GM12878 (cell line): Measurements from ENCODE around the gene TECPR1. TPM values are rescaled to one million over a fixed set of nuclear protein-coding genes. Genes with fewer than 3 reads are reported as not detected.

Source experiments
- ATAC-seq: fragments of 200-7000 bp; cut with Tn5 transposase; 3 replicates; pipeline ENCODE4 v1.9.1; 2020; ENCODE audit warnings: mild to moderate bottlenecking, moderate library complexity
- BruUV-seq: library from RNA; stranded (reverse); fragments of 400-500 nt; replicated peaks from 2 replicates; lab custom pipeline; 2021; lab: Mats Ljungman, UMichigan
- CTCF ChIA-PET: fragments of 300-600 bp; sonication (Branson Sonifier 250); formaldehyde crosslinking; extraction: SDS; loops from one replicate; lab custom pipeline; 2021; ENCODE audit warnings: inconsistent platforms; lab: Yijun Ruan, JAX
- POLR2A ChIA-PET: fragments of 350-600 bp; formaldehyde crosslinking; extraction: SDS; loops from one replicate; lab custom pipeline; 2021; ENCODE audit warnings: inconsistent platforms; lab: Charles Lee
- RAD21 ChIA-PET: fragments of 300-600 bp; sonication (Branson Sonifier 250); formaldehyde crosslinking; loops from one replicate; lab custom pipeline; 2023; ENCODE audit warnings: antibody characterized with exemption; ENCODE audit not compliant: unreplicated experiment; lab: Charles Lee
- SMC1A ChIA-PET: fragments of 300-600 bp; sonication (Branson Sonifier 250); formaldehyde crosslinking; loops from one replicate; lab custom pipeline; 2023; ENCODE audit not compliant: unreplicated experiment, uncharacterized antibody; lab: Charles Lee
- DNase-seq: peaks from one replicate; pipeline ENCODE4 v3.0.0-alpha.2; 2011; ENCODE audit warnings: low read depth, low spot score
- FAIRE-seq: peaks from 3 replicates; lab custom pipeline; 2011; peaks lifted over from hg19 to GRCh38; lab: Jason Lieb, UNC
- H2AFZ ChIP-seq: 2 replicates; pipeline ENCODE4 v1.6.0; 2011; ENCODE audit warnings: low read depth, low read length, control low read depth; ENCODE audit not compliant: control insufficient read depth
- H3K27ac ChIP-seq: 2 replicates; pipeline ENCODE4 v1.5.1; 2011; ENCODE audit warnings: control low read depth; ENCODE audit not compliant: control insufficient read depth, insufficient read depth
- H3K27me3 ChIP-seq, 2 experiments: replicated peaks in 1 of 2; 2 replicates each; pipeline versions ENCODE4 v1.6.0 to v1.6.1; 2011; ENCODE audit warnings: low read length in 1 of 2; ENCODE audit not compliant: control insufficient read depth in 2 of 2, insufficient read depth in 2 of 2
- H3K36me3 ChIP-seq, 2 experiments: 2 replicates each; pipeline ENCODE4 v1.5.1; 2011; ENCODE audit warnings: low read length in 1 of 2; ENCODE audit not compliant: control insufficient read depth in 2 of 2, insufficient read depth in 2 of 2
- H3K4me1 ChIP-seq: 2 replicates; pipeline ENCODE4 v1.6.1; 2011; ENCODE audit warnings: mild to moderate bottlenecking, low read length, moderate library complexity, mixed read lengths; ENCODE audit not compliant: control insufficient read depth, insufficient read depth
- H3K4me2 ChIP-seq: 2 replicates; pipeline ENCODE4 v1.6.0; 2011; ENCODE audit warnings: control low read depth; ENCODE audit not compliant: control insufficient read depth, insufficient read depth
- H3K4me3 ChIP-seq: fragments of 200-600 bp; sonication (generic); 2 replicates; pipeline ENCODE4 v1.5.1; 2016
- H3K79me2 ChIP-seq: 2 replicates; pipeline ENCODE4 v1.6.0; 2011; ENCODE audit warnings: low read length; ENCODE audit not compliant: control insufficient read depth, insufficient read depth
- H3K9ac ChIP-seq: 2 replicates; pipeline ENCODE4 v1.8.0; 2011; ENCODE audit warnings: low read length, control low read depth, mixed read lengths; ENCODE audit not compliant: control insufficient read depth, insufficient read depth
- H3K9me3 ChIP-seq: replicated peaks from 3 replicates; pipeline ENCODE4 v1.5.1; 2011; ENCODE audit warnings: mild to moderate bottlenecking, low read length; ENCODE audit not compliant: control insufficient read depth, insufficient read depth
- H4K20me1 ChIP-seq: 2 replicates; pipeline ENCODE4 v1.6.0; 2011; ENCODE audit not compliant: control insufficient read depth, insufficient read depth
- DPF2 ChIP-seq: fragments of 450-650 bp; IDR thresholded peaks from 2 replicates; pipeline ENCODE4 v1.6.1; 2017; ENCODE audit warnings: mild to moderate bottlenecking
- NFIC ChIP-seq: IDR thresholded peaks from 2 replicates; pipeline ENCODE4 v1.6.1; 2012; ENCODE audit warnings: low read depth, mild to moderate bottlenecking, inconsistent platforms, low read length, moderate library complexity
- SKIL ChIP-seq: fragments of 450-650 bp; IDR thresholded peaks from 2 replicates; pipeline ENCODE4 v1.6.1; 2017; ENCODE audit warnings: mild to moderate bottlenecking, low read depth, inconsistent platforms; ENCODE audit not compliant: poor library complexity, severe bottlenecking
- TCF7 ChIP-seq: IDR thresholded peaks from 2 replicates; pipeline ENCODE4 v1.6.1; 2014; ENCODE audit warnings: antibody characterized with exemption, borderline replicate concordance
- YY1 ChIP-seq: IDR thresholded peaks from 2 replicates; pipeline ENCODE4 v1.6.1; 2011; ENCODE audit warnings: low read depth, mild to moderate bottlenecking, low read length
- ZNF592 ChIP-seq: fragments of 450-650 bp; IDR thresholded peaks from 2 replicates; pipeline ENCODE4 v1.6.1; 2017; ENCODE audit warnings: mild to moderate bottlenecking, moderate library complexity
- ZNF622 ChIP-seq: fragments of 450-650 bp; IDR thresholded peaks from 2 replicates; pipeline ENCODE4 v1.6.1; 2017; ENCODE audit warnings: mild to moderate bottlenecking, inconsistent platforms
- WGBS: methylation state at CpG from one replicate; pipeline ENCODE4 v1.1.6; 2016; ENCODE audit warnings: low lambda C conversion rate; ENCODE audit not compliant: insufficient replicate concordance, insufficient coverage; ENCODE audit errors: missing lambda C conversion rate; 5-methylcytosine and 5-hydroxymethylcytosine counted together
- in situ Hi-C: fragments of 300-500 bp; cut with MboI; formaldehyde crosslinking; loops from 9 replicates; pipeline ENCODE4 v1.14.3; 2018; ENCODE audit warnings: mixed read lengths
- intact Hi-C: fragments of 100-400 bp; cut with micrococcal nuclease; formaldehyde crosslinking; loops from one replicate; pipeline ENCODE4 v1.14.2; 2022; ENCODE audit not compliant: unreplicated experiment
- polyA plus RNA-seq, 11 experiments: library from polyadenylated mRNA; depleted of rRNA in 4 of 11; unstranded in 6 of 11; stranded (reverse) in 5 of 11; fragments of >200 nt; fragmentation: Nextera tagmentation in 4 of 11; fragmentation: Illumina TruSeq in 1 of 11; extraction: Ambion mirVana in 4 of 11; extraction: Trizol in 1 of 11; gene quantifications; 1 replicate in 1 of 11; 2 replicates in 10 of 11; pipeline versions ENCODE4 v1.2.1 to v1.2.3, GENCODE V29; 2011 to 2016; ENCODE audit warnings: inconsistent platforms in 2 of 11, missing spikeins in 2 of 11, low read depth in 1 of 11
- total RNA-seq, 4 experiments: library from RNA; depleted of rRNA in 3 of 4; stranded (reverse); fragments of >200 nt in 3 of 4; fragmentation: Illumina TruSeq in 1 of 4; extraction: Trizol in 1 of 4; gene quantifications; 2 replicates each; pipeline versions ENCODE4 v1.2.1 to v1.2.3, GENCODE V29; 2013 to 2021

The TECPR1 gene
- total and polyA plus RNA-seq, 10 of the 15 experiments (the other 5 are each of a cell fraction or from before 2014, with no cell fraction given): 0.26 to 16.8 (median 4.2) TPM

- no peak for DNase-seq
- intact Hi-C loops: no loop called here
- no TSS peak for BruUV-seq
Measured at GRCh38 chr7:98210513-98211220, 41.4 kb downstream of the TECPR1 start.

More at GRCh38 chr7:98210513-98211220, 41.4 kb downstream of the TECPR1 start:
- H2AFZ ChIP-seq: no peak overlapping the region
- ChIA-PET RAD21 (no interaction called here), CTCF (no interaction called here), SMC1A (no interaction called here), POLR2A (no interaction called here)
- H4K20me1 ChIP-seq: no peaks in the 10 kb centered on the region
- H3K79me2 ChIP-seq: no peaks in the 10 kb centered on the region
- whole genome bisulfite sequencing: 19% methylated on average over 16 of the region's 49 CpGs
- no peak overlapping the region for H3K4me3 ChIP-seq
- no peaks in the 10 kb centered on the region for H3K27me3 ChIP-seq
- H3K9me3 ChIP-seq: no peaks in the 10 kb centered on the region
- TF ChIP-seq ZNF622 (no peak), NFIC (no peak), ZNF592 (no peak), YY1 (no peak), TCF7 (no peak), SKIL (no peak), DPF2 (no peak)
- H3K4me1 ChIP-seq: no peaks in the 10 kb centered on the region
- peaks cover 3 to 5% of the 10 kb centered on the region in 2 experiments; a peak in 3 of 4 replicates for H3K36me3 ChIP-seq
- ATAC-seq (no peak), FAIRE-seq (no peak)
- no peak overlapping the region for H3K27ac ChIP-seq
- in situ Hi-C loops: no loop called here
- no peak overlapping the region for H3K9ac ChIP-seq
- no peak overlapping the region for H3K4me2 ChIP-seq
